ENCODE data around the gene PDLIM3. TPM values are rescaled to one million over a fixed set of nuclear protein-coding genes. Genes with fewer than 3 reads are reported as not detected.

The PDLIM3 gene
- total RNA-seq, 2 donors from 2014 or later, result 5.0 to 34.9 TPM

DNA sequence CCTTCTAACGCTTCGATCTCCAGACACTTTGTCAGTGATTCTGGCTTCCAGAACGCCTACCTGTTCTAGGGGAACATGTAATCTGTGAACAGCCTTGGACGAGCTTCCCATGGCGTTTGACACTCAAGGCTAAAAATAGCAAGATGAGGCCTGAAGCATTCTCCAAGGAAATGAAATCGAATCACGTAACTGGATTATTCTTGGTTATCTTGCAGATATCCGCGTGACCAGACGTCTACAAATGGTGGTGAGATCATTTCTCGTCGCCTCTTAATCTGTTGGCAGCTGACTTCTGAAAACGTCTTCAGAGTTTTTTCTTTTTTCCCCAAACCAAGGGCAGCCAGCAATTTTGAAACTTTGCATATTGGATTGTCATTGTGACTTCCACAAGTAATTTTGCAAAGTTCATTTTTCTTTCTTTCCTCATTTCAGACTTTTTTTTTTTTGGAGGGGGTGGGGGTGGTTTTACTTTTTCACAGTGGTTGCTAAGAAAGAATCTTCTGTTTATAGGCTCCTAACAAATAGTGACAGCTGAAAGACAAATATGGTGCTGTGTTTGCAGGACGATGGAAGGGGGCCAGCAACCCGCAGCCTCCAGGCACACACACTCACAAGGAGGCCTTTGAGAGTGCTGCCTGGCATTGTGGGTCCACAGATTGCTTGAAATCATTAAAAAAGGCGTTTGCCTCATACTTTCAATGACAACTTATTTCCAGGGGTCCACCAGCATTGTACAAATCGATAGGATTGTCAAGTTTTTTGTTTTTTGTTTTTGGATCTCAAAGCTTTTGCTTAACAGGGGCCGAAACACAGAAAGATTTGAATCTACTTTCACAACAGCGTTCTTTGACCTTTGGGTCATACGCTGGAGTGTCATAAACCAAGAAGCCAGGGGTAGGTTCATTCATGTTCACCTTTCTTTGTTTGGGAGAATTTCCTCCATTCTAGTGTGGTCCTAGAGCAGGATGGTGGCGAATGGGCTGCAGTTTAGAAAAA, 32.4 kb upstream of the PDLIM3 start:
- H3K36me3 ChIP-seq, result no peaks in the 10 kb centered on the region
- no peak overlapping the region for H3K4me3 ChIP-seq
- TF ChIP-seq, protein P1, sequence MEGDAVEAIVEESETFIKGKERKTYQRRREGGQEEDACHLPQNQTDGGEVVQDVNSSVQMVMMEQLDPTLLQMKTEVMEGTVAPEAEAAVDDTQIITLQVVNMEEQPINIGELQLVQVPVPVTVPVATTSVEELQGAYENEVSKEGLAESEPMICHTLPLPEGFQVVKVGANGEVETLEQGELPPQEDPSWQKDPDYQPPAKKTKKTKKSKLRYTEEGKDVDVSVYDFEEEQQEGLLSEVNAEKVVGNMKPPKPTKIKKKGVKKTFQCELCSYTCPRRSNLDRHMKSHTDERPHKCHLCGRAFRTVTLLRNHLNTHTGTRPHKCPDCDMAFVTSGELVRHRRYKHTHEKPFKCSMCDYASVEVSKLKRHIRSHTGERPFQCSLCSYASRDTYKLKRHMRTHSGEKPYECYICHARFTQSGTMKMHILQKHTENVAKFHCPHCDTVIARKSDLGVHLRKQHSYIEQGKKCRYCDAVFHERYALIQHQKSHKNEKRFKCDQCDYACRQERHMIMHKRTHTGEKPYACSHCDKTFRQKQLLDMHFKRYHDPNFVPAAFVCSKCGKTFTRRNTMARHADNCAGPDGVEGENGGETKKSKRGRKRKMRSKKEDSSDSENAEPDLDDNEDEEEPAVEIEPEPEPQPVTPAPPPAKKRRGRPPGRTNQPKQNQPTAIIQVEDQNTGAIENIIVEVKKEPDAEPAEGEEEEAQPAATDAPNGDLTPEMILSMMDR (IDR thresholded peaks at IDR 0.05), result no peak
- H3K9ac ChIP-seq (ENCODE audit: low read depth in 2 of 2, low read length in 2 of 2), result no peak overlapping the region
- intact Hi-C loops (cut with DNase I), result no loop called here
- no peaks in the 10 kb centered on the region for H3K27me3 ChIP-seq
- H3K9me3 ChIP-seq, result no peaks in the 10 kb centered on the region
- DNase-seq, result peak; percentile 33
- peak overlapping the region; percentile 21 for H3K27ac ChIP-seq
- no peaks in the 10 kb centered on the region for H3K4me1 ChIP-seq

DNA sequence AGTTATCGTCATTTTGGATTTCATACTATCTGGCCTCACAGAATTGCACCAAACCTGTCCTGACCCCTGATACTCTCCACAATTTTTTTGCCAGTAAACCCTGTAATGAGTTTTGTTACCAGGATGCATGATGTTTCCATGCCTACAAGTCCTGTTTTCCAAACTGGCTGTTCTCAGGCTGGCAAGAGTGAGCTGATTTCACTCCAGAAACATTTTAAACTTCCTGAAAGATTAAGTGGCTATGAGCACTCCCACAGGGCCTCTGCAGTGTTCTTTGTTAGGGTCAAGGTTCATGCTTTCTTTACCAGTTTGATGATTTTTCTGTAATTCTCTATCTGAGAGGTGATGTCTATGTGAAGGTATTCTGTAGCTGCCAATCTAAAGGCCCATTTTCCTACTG, 31.7 kb upstream of the PDLIM3 start:
- Histone ChIP-seq H3K36me3 (no peaks in the 10 kb centered on the region), H3K4me1 (no peaks in the 10 kb centered on the region), H3K9me3 (no peaks in the 10 kb centered on the region), H3K4me3 (no peak overlapping the region), H3K27me3 (no peaks in the 10 kb centered on the region), H3K9ac (ENCODE audit: low read depth in 2 of 2, low read length in 2 of 2) (no peak overlapping the region), H3K27ac (peak overlapping the region; percentile 21)
- intact Hi-C loops (cut with DNase I), result no loop called here
- no peak for DNase-seq
- TF ChIP-seq, protein P1 (IDR thresholded peaks at IDR 0.05), result no peak

DNA sequence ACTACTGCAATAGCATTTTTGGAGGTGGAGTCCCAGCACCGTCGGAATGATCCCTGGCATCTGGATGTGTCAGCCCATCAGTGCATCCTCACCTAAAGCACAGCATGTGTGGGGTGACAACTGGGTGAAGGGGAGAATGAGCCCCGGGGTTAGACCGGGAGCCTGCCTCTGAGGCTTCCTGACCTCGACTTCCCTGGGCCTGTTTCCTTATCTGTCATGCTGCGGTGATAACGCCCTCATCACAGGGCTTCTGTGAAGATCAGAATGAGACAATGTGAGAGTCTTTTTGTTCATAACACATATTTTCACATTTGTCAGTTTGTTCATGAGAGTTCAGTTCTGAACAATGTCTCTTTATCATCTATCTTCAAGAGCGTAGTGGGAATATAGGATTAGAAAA, 31.1 kb upstream of the PDLIM3 start:
- TF ChIP-seq, protein P1 (IDR thresholded peaks at IDR 0.05), result no peak
- Histone ChIP-seq H3K9ac (ENCODE audit: low read depth in 2 of 2, low read length in 2 of 2) (no peak overlapping the region), H3K36me3 (no peaks in the 10 kb centered on the region), H3K4me1 (no peaks in the 10 kb centered on the region), H3K9me3 (no peaks in the 10 kb centered on the region), H3K27ac (peak overlapping the region; percentile 48), H3K4me3 (no peak overlapping the region), H3K27me3 (no peaks in the 10 kb centered on the region)
- intact Hi-C loops (cut with DNase I), result no loop called here
- DNase-seq, result no peak

DNA sequence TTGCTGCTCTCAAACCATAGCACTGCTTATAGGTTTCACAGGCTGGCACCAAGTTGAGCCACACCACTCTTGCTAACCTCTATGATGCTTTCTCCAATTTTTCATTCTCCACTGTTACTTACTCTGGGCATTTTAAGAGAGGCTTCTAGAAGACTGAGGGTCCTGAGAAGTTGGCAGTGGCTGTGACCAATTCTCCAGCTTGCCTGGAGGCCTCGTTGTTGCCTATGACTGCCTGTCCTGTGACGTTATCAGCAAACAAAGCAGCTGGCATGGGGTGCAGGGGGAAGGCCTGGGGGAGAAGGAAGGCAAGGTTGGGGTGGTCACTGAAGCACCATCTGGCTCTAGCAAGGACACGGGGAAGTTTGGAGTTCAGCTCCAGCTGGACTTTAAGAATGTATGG, 30.4 kb upstream of the PDLIM3 start:
- no peak for DNase-seq
- Histone ChIP-seq H3K4me3 (no peak overlapping the region), H3K27me3 (no peaks in the 10 kb centered on the region), H3K27ac (no peak overlapping the region), H3K9ac (ENCODE audit: low read depth in 2 of 2, low read length in 2 of 2) (no peak overlapping the region), H3K4me1 (no peaks in the 10 kb centered on the region), H3K36me3 (no peaks in the 10 kb centered on the region), H3K9me3 (no peaks in the 10 kb centered on the region)
- intact Hi-C loops (cut with DNase I), result no loop called here
- TF ChIP-seq, protein P1 (IDR thresholded peaks at IDR 0.05), result no peak

DNA sequence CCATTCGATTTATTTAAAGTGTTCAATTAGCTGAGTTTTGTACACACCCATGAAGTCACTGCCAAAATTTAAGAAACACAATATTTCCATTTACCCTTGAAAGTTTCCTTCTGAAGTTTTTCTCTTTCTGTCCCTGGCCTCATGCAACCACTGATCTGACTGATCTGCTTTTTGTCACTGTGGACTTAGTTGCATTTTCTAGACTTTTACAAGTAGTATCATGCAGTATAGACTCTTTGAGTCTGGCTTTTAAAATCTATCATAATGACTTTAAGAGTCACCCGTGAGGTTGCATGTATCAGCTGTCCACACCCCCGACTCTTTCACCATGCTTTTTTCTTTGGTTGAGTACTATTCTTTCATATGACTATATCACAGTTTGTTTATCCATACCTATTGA, 29.0 kb upstream of the PDLIM3 start:
- Histone ChIP-seq H3K4me1 (no peaks in the 10 kb centered on the region), H3K36me3 (no peaks in the 10 kb centered on the region), H3K27me3 (no peaks in the 10 kb centered on the region), H3K4me3 (no peak overlapping the region), H3K9me3 (no peaks in the 10 kb centered on the region), H3K9ac (ENCODE audit: low read depth in 2 of 2, low read length in 2 of 2) (no peak overlapping the region), H3K27ac (no peak overlapping the region)
- no peak for DNase-seq
- TF ChIP-seq, protein P1 (IDR thresholded peaks at IDR 0.05), result no peak
- intact Hi-C loops (cut with DNase I), result no loop called here

All from colonic mucosa (tissue), 4 donors.